Measurements from ENCODE around the gene EIF5A2. TPM values are rescaled to one million over a fixed set of nuclear protein-coding genes. Genes with fewer than 3 reads are reported as not detected.

EIF5A2 gene
- total RNA-seq, 1 experiment from 2014 or later: 15.4 TPM

- H3K27me3 ChIP-seq: no peaks in the 10 kb centered on the region
- peaks cover 52% of the 10 kb centered on the region for H3K36me3 ChIP-seq
- no peak for DNase-seq
- no peaks in the 10 kb centered on the region for H3K9me3 ChIP-seq
- H3K4me3 ChIP-seq: peak overlapping the region; percentile 89
Measured at GRCh38 chr3:170868577-170869238, 39.7 kb downstream of the EIF5A2 start.

GRCh38 chr3:170867143-170867937 lies 41.1 kb downstream of the EIF5A2 start:
- H3K4me3 ChIP-seq: peak overlapping the region; percentile 89
- H3K27me3 ChIP-seq: no peaks in the 10 kb centered on the region
- DNase-seq: no peak
- H3K36me3 ChIP-seq: peaks cover 52% of the 10 kb centered on the region
- H3K9me3 ChIP-seq: no peaks in the 10 kb centered on the region

- no peaks in the 10 kb centered on the region for H3K27me3 ChIP-seq
- peaks cover 52% of the 10 kb centered on the region for H3K36me3 ChIP-seq
- H3K9me3 ChIP-seq: no peaks in the 10 kb centered on the region
- DNase-seq: no peak
- no peak overlapping the region for H3K4me3 ChIP-seq
Measured at GRCh38 chr3:170866499-170866898, 41.9 kb downstream of the EIF5A2 start.

GRCh38 chr3:170865209-170866094 lies 43.0 kb downstream of the EIF5A2 start:
- Histone ChIP-seq H3K27me3 (no peaks in the 10 kb centered on the region), H3K36me3 (peaks cover 52% of the 10 kb centered on the region), H3K4me3 (no peak overlapping the region), H3K9me3 (no peaks in the 10 kb centered on the region)
- DNase-seq: no peak

GRCh38 chr3:170864525-170865208 lies 43.8 kb downstream of the EIF5A2 start:
- no peaks in the 10 kb centered on the region for H3K9me3 ChIP-seq
- peak; percentile 22 for DNase-seq
- H3K27me3 ChIP-seq: no peaks in the 10 kb centered on the region
- no peak overlapping the region for H3K4me3 ChIP-seq
- H3K36me3 ChIP-seq: peaks cover 49% of the 10 kb centered on the region

GRCh38 chr3:170863816-170864215 lies 44.6 kb downstream of the EIF5A2 start:
- no peak overlapping the region for H3K4me3 ChIP-seq
- H3K27me3 ChIP-seq: no peaks in the 10 kb centered on the region
- DNase-seq: no peak
- no peaks in the 10 kb centered on the region for H3K9me3 ChIP-seq
- peaks cover 41% of the 10 kb centered on the region for H3K36me3 ChIP-seq

- H3K4me3 ChIP-seq: no peak overlapping the region
- H3K27me3 ChIP-seq: no peaks in the 10 kb centered on the region
- H3K9me3 ChIP-seq: no peaks in the 10 kb centered on the region
- DNase-seq: no peak
- H3K36me3 ChIP-seq: peaks cover 31% of the 10 kb centered on the region
Measured at GRCh38 chr3:170862618-170863374, 45.6 kb downstream of the EIF5A2 start.

GRCh38 chr3:170858599-170858998 lies 49.8 kb downstream of the EIF5A2 start:
- Histone ChIP-seq H3K4me3 (no peak overlapping the region), H3K9me3 (no peaks in the 10 kb centered on the region), H3K36me3 (no peaks in the 10 kb centered on the region), H3K27me3 (no peaks in the 10 kb centered on the region)
- DNase-seq: no peak

GRCh38 chr3:170852324-170852723 lies 56.1 kb downstream of the EIF5A2 start:
- Histone ChIP-seq H3K36me3 (no peaks in the 10 kb centered on the region), H3K27me3 (no peaks in the 10 kb centered on the region), H3K9me3 (no peaks in the 10 kb centered on the region), H3K4me3 (no peak overlapping the region)
- DNase-seq: no peak

GRCh38 chr3:170848292-170848917 lies 60.0 kb downstream of the EIF5A2 start:
- Histone ChIP-seq H3K27me3 (no peaks in the 10 kb centered on the region), H3K4me3 (no peak overlapping the region), H3K9me3 (no peaks in the 10 kb centered on the region), H3K36me3 (no peaks in the 10 kb centered on the region)
- no peak for DNase-seq

- H3K9me3 ChIP-seq: no peaks in the 10 kb centered on the region
- no peak overlapping the region for H3K4me3 ChIP-seq
- H3K36me3 ChIP-seq: no peaks in the 10 kb centered on the region
- no peaks in the 10 kb centered on the region for H3K27me3 ChIP-seq
- DNase-seq: no peak
Measured at GRCh38 chr3:170844377-170844776, 64.1 kb downstream of the EIF5A2 start.

- no peaks in the 10 kb centered on the region for H3K36me3 ChIP-seq
- no peak overlapping the region for H3K4me3 ChIP-seq
- no peaks in the 10 kb centered on the region for H3K9me3 ChIP-seq
- no peaks in the 10 kb centered on the region for H3K27me3 ChIP-seq
- DNase-seq: no peak
Measured at GRCh38 chr3:170840291-170840859, 68.1 kb downstream of the EIF5A2 start.

- Histone ChIP-seq H3K4me3 (no peak overlapping the region), H3K36me3 (no peaks in the 10 kb centered on the region), H3K27me3 (no peaks in the 10 kb centered on the region; the same call in 1 of the 2 replicates), H3K9me3 (no peaks in the 10 kb centered on the region)
- no peak for DNase-seq
Measured at GRCh38 chr3:170839518-170840100, 68.8 kb downstream of the EIF5A2 start.
